Measurements from ENCODE around the gene CCDC91.
"Not testable (repeated sequence)": the region's sequence is repeated elsewhere in the genome, so short reads cannot be mapped to it uniquely, and the experiment has no call there.

The CCDC91 gene

DNA sequence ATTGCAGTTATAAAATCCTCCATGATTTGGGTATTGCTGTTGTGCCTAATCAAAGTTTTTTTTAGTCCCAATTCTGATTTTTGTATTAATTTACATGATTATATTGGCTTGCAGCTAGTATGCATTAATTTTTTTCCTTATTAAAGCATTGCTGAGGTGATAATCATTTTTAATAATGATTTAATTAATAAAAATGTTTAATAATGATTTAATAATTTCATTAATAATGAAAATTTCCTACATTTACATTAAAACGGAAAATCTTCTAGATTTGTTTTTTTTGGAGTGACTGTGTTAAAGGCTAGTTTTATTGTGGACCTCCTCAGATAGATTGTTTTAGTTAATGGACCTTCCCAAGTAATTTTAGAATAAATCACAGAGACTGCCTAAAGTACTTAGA is 79.6 kb downstream of the CCDC91 start:
- no peak for DNase-seq
- intact Hi-C loops (cut with DNase I): no loop called here

DNA sequence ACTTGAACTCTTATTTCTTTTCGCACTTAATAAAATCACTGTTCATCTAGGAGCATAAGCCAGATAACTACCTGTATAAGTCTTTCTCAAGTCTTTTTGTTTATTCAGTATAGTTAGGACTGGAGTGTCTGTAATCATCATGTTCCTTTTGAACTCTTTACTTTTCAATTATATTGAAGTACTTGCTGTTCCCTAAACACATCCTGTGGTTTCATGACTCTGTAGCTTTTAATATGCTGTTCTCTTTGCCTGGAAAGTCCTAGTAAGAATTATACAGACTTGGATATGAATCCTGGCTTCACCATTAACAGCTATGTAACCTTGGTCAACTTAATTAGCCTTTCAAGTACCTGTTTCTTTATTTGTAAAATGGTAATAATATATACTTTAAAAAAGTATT is 88.2 kb downstream of the CCDC91 start:
- no peak for DNase-seq
- intact Hi-C loops (cut with DNase I): no loop called here

DNA sequence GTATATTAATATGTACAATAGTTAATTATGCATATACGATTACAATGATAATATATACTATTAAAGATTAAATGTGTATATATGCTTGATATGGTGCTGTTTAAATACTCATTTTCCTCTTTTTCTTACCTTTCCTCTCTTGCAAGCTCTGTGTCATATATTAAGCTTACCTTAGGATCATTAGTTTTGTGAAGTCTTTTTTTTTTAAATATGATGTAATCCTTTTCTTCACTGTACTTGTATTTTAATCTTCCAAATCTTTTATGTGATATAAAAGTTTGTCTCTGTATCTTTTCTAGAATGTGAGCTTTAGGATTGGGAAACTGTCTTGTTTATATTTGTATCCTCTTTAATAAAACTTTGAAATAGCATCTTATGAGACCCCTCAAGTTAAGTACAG is 88.7 kb downstream of the CCDC91 start:
- DNase-seq: no peak
- intact Hi-C loops (cut with DNase I): no loop called here

DNA sequence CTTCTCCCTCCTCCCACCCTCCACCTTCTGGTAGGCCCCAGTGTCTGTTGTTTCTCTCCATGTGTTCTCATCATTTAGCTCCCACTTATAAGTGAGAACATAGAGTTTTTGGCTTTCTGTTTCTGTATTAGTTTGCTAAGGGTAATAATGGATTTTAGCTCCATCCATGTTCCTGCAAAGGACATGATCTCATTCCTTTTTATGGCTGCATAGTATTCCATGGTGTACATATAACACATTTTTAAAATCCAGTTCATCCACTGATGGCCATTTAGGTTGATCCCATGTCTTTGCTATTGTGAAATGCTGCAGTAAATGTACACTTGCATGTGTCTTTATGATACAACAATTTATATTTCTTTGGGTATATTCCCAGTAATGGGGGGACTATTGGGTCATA is 96.1 kb downstream of the CCDC91 start:
- intact Hi-C loops (cut with DNase I): no loop called here
- DNase-seq: no peak

DNA sequence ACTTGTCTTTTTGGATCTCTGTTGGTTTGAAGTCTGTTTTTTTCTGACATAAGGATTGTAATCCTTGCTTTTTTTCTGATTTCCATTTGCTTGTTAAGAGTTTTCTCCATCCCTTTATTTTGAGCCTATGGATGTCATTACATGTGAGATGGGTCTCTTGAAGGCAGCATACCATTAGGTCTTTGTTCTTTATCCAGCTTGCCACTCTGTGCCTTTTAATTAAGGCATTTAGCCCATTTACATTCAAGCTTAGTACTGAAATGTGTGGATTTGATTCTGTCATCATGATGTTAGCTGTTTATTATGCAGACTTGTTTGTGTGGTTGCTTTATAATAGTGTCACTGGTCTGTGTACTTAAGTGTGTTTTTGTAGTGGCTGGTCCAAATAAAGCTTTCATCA is 100.0 kb downstream of the CCDC91 start:
- no peak for DNase-seq
- intact Hi-C loops (cut with DNase I): no loop called here

DNA sequence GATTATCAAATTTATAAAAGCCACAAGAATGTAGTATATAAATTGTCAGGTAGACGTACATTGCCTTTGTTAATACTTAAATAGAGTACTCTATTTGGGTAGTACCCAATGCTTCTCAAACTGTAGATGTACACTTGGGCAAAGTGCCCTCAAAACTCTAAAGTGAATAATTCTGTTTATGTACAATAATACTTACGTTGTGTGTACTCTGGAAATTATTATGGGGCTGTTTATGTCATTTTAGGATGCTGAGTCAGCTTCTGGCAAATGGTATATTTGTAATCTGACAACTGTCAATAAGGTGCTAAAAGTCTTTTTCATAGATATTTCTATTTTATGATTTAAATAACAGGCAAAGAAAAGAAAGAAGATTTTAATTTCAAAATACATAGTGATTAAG is 102.4 kb downstream of the CCDC91 start:
- intact Hi-C loops (cut with DNase I): no loop called here
- DNase-seq: no peak

DNA sequence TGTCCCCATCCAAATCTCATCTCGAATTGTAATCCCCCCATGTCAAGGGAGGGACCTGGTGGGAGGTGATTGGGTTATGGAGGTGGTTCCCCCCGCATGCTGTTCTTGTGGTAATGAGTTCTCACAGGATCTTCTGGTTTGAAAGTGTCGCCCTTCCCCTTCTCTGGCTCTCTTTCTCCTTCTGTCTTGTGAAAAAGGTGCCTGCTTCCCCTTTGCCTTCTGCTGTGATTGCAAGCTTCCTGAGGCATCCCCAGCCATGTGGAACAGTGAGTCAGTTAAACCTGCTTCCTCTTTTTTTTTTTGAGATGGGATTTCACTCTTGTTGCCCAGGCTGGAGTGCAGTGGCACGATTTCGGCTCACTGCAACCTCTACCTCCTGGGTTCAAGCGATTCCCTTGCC is 104.0 kb downstream of the CCDC91 start:
- intact Hi-C loops (cut with DNase I): no loop called here
- no peak for DNase-seq

DNA sequence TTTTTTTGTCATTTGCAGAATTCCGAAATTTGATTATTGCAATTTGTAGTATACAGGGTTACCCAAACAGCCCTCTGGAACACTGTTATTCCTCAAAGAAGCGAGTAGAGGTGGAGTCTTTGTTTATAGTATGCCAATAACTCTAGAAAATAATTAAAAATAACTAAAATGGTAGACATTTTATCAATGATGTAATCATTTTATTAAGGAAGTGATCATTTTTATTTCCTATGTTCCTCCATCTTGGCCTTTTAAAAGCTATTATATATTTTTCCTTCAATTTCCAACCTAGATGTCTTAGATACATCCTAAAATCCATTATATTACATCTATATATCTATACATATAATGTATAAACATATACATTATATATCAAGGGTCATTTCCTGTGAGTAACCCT is 106.0 kb downstream of the CCDC91 start:
- intact Hi-C loops (cut with DNase I): no loop called here
- DNase-seq: no peak

DNA sequence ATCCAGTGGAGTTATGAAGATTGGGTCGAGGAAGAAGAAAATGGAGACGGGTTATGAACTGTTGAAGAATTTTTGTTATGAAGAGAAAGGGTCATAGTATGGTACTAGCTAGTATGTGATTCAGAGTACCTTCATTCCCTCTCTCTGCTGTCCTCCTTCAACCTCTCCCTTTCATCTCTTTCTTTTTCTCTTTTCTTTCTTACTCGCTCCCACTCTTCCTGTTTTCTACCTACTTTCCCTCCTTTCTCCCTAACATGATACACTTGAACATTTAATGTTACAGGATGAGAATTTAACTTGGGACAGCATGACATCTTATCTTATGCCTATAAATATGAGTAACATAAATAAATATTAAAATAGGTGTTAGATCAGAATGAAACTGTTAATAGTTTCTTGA is 112.9 kb downstream of the CCDC91 start:
- intact Hi-C loops (cut with DNase I): loop anchor here (2.0 kb wide), 1 partner anchor 72 kb away; no protein-coding TSS in a partner anchor
- DNase-seq: no peak

DNA sequence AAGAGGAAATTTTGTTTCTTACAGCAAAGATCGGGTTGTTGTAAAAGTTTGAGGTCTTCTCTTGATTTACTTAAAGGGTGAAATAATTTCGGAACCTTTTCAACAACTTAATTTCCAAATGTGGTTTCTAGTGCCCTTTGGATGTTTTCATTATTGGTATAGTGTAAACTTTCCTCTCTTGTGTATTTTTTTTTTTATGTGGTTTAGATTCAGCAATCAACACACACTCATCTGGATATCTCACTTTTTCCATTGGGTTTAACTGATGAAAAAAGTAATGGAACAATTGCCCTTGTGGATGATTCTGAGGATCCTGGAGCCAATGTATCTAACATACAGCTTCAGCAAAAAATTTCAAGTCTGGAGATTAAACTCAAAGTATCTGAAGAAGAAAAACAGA is 116.3 kb downstream of the CCDC91 start:
- intact Hi-C loops (cut with DNase I): no loop called here
- no peak for DNase-seq

DNA sequence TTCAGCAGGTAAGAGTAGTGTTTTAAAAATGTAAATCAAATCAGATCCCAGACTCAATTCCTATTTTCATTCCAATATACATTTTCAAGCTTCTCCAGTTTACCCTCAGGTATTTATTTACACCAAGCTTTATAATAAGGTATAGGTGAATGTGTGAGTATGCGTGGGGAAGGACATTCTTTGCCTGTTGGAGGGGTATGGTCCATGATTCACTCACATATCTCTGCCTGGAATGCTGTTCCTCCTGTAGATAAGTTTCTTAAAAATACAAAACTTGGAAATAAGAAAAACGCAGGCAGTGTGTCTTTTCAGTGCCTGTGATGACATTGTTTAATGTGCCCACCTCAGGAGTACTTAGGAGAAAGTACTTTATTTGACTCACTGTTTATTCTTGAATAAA is 118.6 kb downstream of the CCDC91 start:
- DNase-seq: no peak
- intact Hi-C loops (cut with DNase I): no loop called here

DNA sequence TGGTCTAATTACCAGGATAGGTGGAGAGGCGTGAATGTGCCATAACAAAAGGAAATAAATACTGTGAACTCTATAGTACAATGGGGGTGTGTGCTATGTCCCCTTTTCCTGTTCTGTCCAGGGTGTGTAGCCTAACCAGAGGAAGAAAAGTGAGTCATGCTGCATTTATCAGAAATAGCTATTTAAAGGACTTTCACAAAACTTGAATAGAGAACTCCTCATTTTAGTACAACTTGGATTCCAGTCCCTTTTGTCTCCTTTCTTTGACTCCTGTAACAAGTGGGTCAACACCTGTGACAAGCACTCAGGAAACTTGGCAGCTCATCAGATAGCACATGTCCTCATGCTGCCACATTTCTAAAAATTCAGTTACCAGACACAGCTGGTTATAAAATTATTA is 123.4 kb downstream of the CCDC91 start:
- no peak for DNase-seq
- intact Hi-C loops (cut with DNase I): no loop called here

DNA sequence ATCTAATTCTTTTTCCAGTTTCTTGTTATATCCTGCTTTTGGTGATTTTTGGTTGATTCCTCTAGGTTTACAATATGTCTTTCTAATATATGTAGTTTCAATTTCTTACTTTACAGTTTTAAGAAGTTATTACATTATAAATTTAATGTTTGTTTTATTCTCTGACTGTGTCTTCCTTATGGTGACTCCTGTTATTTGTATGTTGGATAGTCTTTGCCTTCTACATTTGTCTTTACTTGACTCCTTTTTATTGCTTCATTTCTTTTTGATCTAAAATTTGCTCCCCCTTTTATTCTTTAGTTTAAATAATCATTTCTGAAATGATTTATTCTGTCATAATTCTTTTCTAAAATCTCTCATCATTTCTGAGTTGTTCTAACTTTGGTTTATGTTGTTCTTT is 125.8 kb downstream of the CCDC91 start:
- no peak for DNase-seq
- intact Hi-C loops (cut with DNase I): no loop called here

DNA sequence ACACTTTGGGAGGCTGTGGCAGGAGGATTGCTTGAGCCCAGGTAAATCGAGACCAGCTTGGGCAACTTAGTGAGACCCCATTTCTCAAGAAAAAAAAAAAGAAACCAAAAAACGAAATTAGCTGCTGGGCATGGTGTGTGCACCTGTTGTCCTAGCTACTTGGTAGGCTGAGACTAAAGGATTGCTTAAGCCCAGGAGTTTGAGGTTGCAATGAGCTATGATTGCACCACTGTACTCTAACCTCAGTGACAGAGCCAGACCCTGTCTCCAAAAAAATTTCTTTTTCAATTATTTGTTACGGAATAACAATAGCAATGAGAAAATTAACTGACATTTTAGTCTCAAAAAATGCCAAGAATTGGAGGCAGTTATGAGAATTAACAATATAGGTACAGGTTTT is 128.0 kb downstream of the CCDC91 start:
- intact Hi-C loops (cut with DNase I): no loop called here
- DNase-seq: no peak

DNA sequence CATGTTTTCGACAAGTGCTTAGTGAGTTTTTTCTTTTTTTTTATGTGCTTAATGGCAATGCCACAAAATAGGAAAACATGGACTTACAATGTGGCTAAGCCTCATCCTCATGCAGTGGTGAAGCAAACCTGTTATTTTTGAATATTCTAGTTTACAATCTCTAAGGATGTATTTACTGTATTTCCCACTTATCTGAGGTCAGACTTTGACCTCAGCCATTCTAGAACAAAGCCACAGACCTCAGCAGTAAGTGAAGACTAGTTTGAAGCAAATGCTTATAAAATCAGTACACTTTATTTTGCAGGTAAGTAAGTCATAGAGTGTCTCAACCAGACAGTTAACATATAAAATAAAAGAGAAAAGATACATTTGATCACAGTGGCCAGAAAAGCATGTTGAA is 130.1 kb downstream of the CCDC91 start:
- DNase-seq: no peak

DNA sequence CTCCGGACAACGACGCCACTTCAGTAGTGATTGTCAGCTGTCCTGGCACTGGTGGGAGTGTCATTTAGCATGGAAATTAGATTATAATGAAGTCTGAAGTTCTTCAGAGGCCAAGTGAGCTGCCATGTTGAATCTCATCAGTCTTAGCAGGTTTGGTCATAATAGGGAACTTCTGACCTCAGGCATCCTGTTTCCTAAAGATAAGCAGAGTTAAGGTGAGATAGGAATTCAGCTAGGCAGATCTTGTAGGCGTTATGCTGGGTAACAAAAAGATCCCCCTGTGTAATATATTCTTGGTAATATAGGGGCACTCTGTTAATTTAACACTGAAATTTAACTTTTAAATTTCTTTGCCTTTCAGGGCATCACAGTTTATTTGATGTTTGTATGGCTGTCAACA is 137.5 kb downstream of the CCDC91 start:
- DNase-seq: no peak
- intact Hi-C loops (cut with DNase I): no loop called here

More for the DNA sequence above, 130.1 kb downstream of the CCDC91 start:
- intact Hi-C loops (cut with DNase I): no loop called here

DNA sequence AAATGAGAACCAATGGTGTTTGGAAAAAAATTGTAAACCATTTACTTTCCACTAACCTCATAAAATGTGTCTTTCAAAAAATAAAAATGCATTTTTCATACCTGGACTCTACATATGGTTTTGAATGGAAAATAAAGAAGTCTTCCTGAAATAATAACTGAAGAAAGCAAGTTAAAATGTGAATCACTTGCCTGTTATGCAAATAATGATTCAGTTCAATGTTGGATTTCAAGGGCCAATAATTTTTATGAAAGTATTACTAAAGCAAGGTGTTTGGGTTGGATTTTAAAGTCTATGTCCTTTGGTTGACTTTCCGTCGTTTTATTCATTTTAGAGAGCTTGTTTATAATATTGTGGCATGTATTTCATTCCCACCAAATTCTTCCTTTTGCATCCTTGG is 138.7 kb downstream of the CCDC91 start:
- intact Hi-C loops (cut with DNase I): no loop called here
- DNase-seq: no peak

DNA sequence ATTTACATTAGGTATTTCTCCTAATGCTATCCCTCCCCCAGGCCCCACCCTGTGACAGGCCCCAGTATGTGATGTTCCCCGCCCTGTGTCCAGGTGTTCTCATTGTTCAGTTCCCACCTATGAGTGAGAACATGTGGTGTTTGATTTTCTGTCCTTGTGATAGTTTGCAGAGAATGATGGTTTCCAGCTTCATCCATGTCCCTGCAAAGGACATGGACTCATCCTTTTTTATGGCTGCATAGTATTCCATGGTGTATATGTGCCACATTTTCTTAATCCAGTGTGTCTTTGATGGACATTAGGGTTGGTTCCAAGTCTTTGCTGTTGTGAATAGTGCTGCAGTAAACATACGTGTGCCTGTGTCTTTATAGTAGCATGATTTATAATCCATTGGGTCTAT is 139.5 kb downstream of the CCDC91 start:
- intact Hi-C loops (cut with DNase I); DNase-seq: not testable (repeated sequence)

DNA sequence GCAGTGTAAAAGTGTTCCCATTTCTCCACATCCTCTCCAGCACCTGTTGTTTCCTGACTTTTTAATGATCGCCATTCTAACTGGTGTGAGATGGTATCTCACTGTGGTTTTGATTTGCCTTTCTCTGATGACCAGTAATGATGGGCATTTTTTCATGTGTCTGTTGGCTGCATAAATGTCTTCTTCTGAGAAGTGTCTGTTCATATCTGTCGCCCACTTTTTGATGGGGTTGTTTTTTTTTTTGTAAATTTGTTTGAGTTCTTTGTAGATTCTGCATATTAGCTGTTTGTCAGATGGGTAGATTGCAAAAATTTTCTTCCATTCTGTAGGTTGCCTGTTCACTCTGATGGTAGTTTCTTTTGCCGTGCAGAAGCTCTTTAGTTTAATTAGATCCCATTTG is 140.0 kb downstream of the CCDC91 start:
- DNase-seq; intact Hi-C loops (cut with DNase I): not testable (repeated sequence)

DNA sequence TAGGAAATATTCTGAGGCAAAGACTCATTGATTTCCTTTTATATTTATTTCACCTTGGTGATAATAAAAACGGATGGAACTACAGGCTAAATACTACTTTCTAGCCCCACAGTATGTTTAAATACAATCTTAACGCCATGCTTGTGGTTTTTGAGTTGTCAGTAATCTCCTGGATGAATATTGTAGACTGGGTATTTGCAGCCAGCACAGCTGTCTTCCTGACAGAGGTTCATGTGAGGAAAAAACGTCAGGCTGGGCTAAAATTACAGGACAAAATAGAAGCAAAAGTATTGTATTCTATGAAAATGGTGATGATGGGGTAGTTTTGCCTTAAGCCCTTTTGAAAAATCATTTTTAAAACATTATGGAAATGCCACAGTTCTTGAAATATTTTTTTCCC is 140.9 kb downstream of the CCDC91 start:
- no peak for DNase-seq
- intact Hi-C loops (cut with DNase I): no loop called here

DNA sequence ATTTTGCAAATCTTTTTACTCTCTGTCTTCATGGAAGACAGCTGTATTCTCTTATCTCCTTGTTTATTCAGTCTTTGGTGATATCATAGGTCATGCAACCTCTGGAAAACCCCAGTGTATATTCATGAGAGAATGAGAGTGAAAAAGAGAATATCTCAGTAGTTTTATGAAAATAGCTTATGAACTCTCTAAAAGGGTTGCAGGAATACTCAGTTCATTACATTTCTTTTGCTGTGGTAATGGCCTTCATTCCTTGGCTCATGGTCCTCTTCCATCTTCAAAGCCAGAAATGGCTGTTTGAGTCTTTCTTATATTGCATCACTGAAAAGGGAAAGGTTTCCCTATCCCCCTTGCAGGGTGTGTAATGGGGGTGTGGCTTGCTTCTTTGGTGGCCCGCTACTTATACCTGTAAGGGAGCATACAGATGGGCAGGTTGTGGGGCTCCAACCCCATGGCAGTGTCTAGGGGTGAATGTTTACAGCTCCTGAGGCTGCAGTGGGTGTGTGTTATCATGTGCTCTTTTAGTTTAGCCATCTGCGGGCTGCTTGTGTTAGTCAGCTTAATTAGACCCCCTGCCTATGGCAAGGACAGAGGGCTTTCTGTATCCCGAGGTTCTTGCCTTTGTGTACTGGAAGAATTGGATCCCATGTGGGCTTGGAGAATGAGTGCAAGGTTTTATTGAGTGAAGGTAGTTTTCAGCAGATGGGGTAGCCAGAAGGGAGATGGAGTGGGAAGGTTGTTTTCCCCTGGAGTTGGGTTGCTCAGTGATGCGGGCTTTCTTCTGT is 150.2 kb downstream of the CCDC91 start:
- no peak for DNase-seq
- intact Hi-C loops (cut with DNase I): no loop called here

DNA sequence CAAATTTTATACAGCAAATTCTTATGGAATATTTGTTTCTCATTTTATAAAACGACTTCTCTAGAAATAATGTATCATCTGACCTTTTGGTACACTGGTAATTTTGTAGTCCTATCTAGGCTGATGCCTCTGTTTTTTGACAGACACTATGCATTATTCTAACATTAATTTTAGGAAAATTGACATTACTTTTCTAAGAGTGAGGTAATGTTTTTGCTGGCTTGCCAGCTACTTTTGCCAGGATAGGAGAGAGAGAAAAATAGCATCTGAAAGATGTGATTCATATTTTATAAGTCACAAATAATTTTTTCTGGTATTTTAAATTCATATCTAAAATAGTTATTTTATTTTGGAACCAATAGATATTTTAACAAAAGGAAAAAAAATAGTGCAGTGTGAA is 153.5 kb downstream of the CCDC91 start:
- intact Hi-C loops (cut with DNase I): no loop called here
- no peak for DNase-seq

DNA sequence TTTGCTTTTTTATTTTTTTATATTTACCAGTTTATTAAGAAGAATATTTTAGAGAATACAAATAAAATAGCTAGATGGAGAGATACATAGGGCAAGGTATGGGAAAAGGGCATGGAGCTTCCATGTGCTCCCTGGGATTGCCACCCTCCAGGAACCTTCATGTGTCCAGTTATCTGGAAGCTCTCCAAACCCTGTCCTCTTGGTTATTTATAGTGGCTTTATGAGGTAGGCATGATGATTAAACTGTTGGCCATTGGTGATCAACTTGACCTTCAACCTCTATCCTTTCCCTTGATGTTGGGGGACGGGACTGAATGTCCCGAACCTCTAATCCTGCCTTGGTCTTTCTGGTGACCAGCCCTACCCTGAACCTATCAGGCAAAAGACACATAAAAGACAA is 156.3 kb downstream of the CCDC91 start:
- no peak for DNase-seq
- intact Hi-C loops (cut with DNase I): no loop called here
